ENCODE measurements around the gene POM121L12. TPM values are rescaled to one million over a fixed set of nuclear protein-coding genes. Genes with fewer than 3 reads are reported as not detected.

Gene POM121L12
- total RNA-seq, 4 donors from 2014 or later = not detected

DNA sequence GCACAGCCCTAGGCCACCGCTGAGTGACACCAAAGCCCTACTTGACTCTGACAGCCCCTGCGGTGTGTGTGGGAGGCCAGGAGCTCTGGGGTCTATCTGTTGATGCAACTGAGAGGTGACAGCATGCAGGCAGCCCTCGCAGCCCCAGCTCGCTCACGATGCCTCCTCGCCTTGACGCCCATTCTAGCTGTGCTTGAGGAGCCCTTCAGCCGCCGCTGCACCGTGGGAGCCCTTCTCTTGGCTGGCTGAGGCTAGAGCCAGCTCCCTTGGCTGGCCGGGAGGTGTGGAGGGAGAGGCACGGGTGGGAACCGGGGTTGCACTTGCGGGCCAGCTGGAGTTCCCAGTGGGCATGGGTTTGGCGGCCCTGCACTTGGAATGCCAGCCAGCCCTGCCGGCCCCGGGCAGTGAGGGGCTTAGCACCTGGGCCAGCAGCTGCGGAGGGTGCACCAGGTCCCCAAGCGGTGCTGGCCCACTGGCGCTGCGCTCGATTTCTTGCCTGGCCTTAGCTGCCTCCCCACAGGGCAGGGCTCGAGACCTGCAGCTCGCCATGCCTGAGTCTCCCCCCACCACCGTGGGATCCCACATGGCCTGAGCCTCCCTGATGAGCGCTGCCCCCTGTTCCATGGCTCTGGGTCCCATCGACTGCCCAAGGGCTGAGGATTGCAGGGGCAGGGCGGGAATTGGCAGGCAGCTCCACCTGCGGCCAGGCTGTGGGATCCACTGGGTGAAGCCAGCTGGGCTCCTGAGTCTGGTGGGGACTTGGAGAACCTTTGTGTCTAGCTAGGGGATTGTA lies 31.6 kb upstream of the POM121L12 start:
- DNase-seq (ENCODE audit: low spot score) (no peak), ATAC-seq (ENCODE audit: low FRiP score) (no peak)

DNA sequence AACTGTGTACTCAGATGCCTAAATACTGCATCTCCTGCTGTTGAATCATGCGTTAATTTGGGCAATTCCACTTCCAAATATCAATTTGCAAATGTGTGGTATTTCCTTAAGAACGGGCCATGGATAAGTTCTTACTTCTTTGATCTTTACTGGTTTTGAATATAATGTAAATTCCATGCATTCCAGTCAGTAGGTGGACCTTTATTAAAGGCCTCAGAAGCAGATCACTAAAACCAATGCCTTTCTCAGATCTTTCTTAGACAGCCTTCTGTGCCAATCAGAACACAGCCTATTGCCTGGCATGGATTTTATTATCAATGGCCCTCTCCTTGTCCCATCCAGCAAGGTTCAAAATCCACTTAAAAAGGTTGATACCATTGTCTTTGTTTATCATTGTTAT lies 21.5 kb upstream of the POM121L12 start:
- no peak for DNase-seq (ENCODE audit: low spot score)
- TF ChIP-seq, protein P1, sequence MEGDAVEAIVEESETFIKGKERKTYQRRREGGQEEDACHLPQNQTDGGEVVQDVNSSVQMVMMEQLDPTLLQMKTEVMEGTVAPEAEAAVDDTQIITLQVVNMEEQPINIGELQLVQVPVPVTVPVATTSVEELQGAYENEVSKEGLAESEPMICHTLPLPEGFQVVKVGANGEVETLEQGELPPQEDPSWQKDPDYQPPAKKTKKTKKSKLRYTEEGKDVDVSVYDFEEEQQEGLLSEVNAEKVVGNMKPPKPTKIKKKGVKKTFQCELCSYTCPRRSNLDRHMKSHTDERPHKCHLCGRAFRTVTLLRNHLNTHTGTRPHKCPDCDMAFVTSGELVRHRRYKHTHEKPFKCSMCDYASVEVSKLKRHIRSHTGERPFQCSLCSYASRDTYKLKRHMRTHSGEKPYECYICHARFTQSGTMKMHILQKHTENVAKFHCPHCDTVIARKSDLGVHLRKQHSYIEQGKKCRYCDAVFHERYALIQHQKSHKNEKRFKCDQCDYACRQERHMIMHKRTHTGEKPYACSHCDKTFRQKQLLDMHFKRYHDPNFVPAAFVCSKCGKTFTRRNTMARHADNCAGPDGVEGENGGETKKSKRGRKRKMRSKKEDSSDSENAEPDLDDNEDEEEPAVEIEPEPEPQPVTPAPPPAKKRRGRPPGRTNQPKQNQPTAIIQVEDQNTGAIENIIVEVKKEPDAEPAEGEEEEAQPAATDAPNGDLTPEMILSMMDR (IDR thresholded peaks at IDR 0.05) = no peak
- no peak for ATAC-seq (ENCODE audit: low FRiP score)

More for the DNA sequence above, 31.6 kb upstream of the POM121L12 start:
- TF ChIP-seq, protein P1 (IDR thresholded peaks at IDR 0.05) = no peak

DNA sequence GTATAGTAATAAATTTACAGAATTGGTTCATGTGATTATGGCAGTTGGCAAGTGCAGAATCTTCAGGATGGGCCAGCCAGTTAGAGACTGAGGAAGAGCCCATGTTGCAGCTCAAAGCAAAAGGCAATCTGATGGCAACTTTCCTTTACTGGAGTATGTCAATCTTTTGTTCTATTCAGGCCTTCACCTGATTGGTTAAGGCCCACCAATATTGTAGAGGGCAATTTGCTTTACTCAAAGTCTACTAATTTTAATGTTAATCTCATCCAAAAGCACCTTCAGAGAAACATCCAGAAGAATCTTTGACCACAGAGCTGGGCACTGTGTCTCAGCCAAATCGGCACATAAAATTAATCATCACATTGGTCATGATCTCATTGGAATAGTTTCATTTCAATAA lies 20.0 kb upstream of the POM121L12 start:
- no peak for ATAC-seq (ENCODE audit: low FRiP score)
- DNase-seq (ENCODE audit: low spot score) = no peak
- TF ChIP-seq, protein P1 (IDR thresholded peaks at IDR 0.05) = no peak

DNA sequence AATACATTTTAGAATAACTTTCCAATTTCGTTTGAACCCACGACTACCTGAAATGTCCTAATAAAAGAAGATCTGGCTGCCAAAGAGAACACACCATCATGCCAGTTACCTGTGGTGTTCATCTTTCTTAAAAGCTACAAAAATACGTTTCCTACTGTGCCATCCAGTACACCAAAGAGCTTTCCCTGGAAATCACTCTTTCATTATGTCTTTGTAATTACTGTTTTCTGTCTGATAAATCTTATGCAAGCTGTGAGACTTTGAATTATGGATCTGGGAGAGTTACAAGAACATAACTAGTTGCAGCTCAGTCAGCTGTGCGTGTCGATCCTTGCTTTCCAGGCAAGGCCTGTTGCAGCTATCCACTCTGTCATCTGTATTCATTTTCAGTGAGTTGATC lies 12.5 kb upstream of the POM121L12 start:
- no peak for ATAC-seq (ENCODE audit: low FRiP score)
- TF ChIP-seq, protein P1 (IDR thresholded peaks at IDR 0.05) = no peak
- DNase-seq (ENCODE audit: low spot score) = no peak

DNA sequence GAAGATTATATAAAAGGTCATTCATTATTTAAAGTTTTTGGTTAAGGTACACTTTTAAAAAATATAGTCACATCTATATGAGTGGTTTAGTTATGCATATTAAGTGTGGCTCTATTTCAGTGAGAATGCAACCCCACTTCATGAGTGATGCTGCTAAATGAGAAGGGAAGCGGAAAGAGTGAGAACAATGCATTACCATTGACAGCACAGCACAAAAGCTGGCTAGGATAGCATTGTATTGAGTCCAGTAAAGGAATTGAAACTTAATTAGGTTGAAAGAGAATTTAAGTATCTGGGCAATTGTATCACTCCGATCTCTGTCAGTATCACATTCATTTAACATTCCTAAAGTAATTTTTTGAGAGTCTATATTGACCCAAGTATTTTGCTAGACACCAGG lies 13.2 kb downstream of the POM121L12 start:
- TF ChIP-seq, protein P1 (IDR thresholded peaks at IDR 0.05) = no peak
- no peak for DNase-seq (ENCODE audit: low spot score)
- no peak for ATAC-seq (ENCODE audit: low FRiP score)

DNA sequence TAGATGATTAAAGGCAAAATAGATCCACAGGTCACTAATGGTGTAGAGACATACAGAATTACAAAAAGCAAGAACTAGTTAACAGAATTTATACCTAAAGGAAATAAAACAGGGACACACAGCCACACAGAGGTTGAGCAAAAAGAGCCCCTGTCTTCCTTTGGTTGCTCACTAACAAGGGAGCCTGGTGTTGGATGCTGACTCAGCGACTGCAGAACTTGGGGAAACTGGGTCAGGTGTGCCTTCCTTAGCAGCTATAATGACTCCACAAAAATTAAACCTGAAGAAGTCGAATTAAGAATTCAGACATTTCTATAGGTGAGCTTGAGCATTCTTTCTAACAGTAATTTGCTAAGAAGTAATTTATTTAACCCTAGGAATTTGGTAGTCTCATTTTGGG lies 15.0 kb downstream of the POM121L12 start:
- TF ChIP-seq, protein P1 (IDR thresholded peaks at IDR 0.05) = no peak
- no peak for ATAC-seq (ENCODE audit: low FRiP score)
- DNase-seq (ENCODE audit: low spot score) = no peak

DNA sequence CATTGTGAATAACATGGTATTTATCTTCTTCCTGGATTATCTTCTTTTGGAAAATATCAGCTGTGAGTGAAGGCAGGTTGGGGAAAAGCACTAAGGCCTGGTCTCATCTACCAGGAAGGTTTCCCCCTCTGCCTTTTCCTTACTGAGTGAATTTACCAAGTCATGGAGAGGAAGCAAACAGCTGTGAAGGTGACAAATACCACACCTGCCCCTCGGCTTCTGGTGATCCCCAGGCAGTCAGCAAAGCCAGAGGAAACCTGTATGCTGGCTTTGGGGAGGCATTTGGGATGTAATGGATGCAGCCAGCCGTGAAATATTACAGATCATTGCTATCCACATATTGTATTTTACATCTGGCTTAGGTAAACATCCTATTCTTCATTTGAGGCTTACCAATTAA lies 24.2 kb downstream of the POM121L12 start:
- DNase-seq (ENCODE audit: low spot score) (no peak), ATAC-seq (ENCODE audit: low FRiP score) (no peak)
- TF ChIP-seq, protein P1 (IDR thresholded peaks at IDR 0.05) = no peak

All from omental fat pad (tissue), 4 donors.